Endothelial cell of umbilical vein (primary cell): ENCODE data around the gene PRIM2.
"Not testable (repeated sequence)": the region's sequence is repeated elsewhere in the genome, so short reads cannot be mapped to it uniquely, and the experiment has no call there.

Experiments used
- CTCF ChIP-seq, 2 donors: IDR thresholded peaks; 1 replicate in 1 of 2; 2 replicates in 1 of 2; pipeline ENCODE4 v1.5.1; 2011; ENCODE audit warnings: low read length in 2 of 2, mild to moderate bottlenecking in 2 of 2, moderate library complexity in 2 of 2, control low read depth in 1 of 2, inconsistent platforms in 1 of 2, low read depth in 1 of 2; ENCODE audit not compliant: insufficient read depth in 1 of 2; ENCODE audit errors: extremely low read depth in 1 of 2
- EZH2 ChIP-seq: IDR thresholded peaks from 2 replicates; pipeline ENCODE4 v1.6.1; 2012; ENCODE audit warnings: borderline replicate concordance, low read depth, mild to moderate bottlenecking, moderate library complexity, low read length, inconsistent platforms; ENCODE audit not compliant: severe bottlenecking
- FOS ChIP-seq: IDR thresholded peaks from 2 replicates; pipeline ENCODE4 v1.6.1; 2011; ENCODE audit warnings: mild to moderate bottlenecking, low read length, moderate library complexity, borderline replicate concordance; ENCODE audit not compliant: insufficient read depth
- JUN ChIP-seq: IDR thresholded peaks from 2 replicates; pipeline ENCODE4 v1.6.1; 2011; ENCODE audit warnings: borderline replicate concordance, low read depth; ENCODE audit not compliant: insufficient read length, insufficient read depth
- MAX ChIP-seq: IDR thresholded peaks from 2 replicates; pipeline ENCODE4 v1.6.1; 2011; ENCODE audit not compliant: insufficient read depth, insufficient read length
- MYC ChIP-seq: IDR thresholded peaks from one replicate; pipeline ENCODE4 v1.6.1; 2011; ENCODE audit warnings: mild to moderate bottlenecking, low read depth, low read length
- POLR2A ChIP-seq: IDR thresholded peaks from 2 replicates; pipeline ENCODE4 v1.6.1; 2012; ENCODE audit warnings: low read depth, mild to moderate bottlenecking, control low read depth, low read length
- POLR2AphosphoS5 ChIP-seq: IDR thresholded peaks from 2 replicates; pipeline ENCODE4 v1.6.1; 2012; ENCODE audit warnings: low read depth, mild to moderate bottlenecking, control low read depth, low read length, moderate library complexity; ENCODE audit not compliant: insufficient read depth

- not testable (repeated sequence) for TF ChIP-seq POLR2AphosphoS5; CTCF (IDR thresholded peaks at IDR 0.05; ENCODE audit: extremely low read depth in 1 of 2, insufficient read depth in 1 of 2, low read depth in 1 of 2, low read length in 2 of 2); POLR2A; MAX; MYC; EZH2; JUN; FOS
Measured at GRCh38 chr6:57601105-57601504, 283.7 kb downstream of the PRIM2 start.
